ENCODE data around the gene GRM6.

Gene GRM6

GRCh38 chr5:178995341-178995690 lies 196 bp upstream of the GRM6 start:
- H3K9me3 ChIP-seq (replicated peaks; ENCODE audit: insufficient read depth, low read length): no peaks in the 10 kb centered on the region
- no peaks in the 10 kb centered on the region for H4K20me1 ChIP-seq (ENCODE audit: insufficient read depth, low read length)
- H3K4me1 ChIP-seq (ENCODE audit: low read length): no peaks in the 10 kb centered on the region
- no peak for TF ChIP-seq EZH2 (optimal IDR thresholded peaks at IDR 0.05; ENCODE audit: low read depth, low read length)
- no peak for TF ChIP-seq EZH2phosphoT487 (IDR thresholded peaks at IDR 0.05; ENCODE audit: low read length)
- TF ChIP-seq CTCF (IDR thresholded peaks at IDR 0.05; ENCODE audit: low read length): no peak
- H3K4me2 ChIP-seq (ENCODE audit: low read depth, low read length): no peak overlapping the region
- no peaks in the 10 kb centered on the region for H3K9me2 ChIP-seq (replicated peaks; ENCODE audit: insufficient read depth, low read length)
- no peak overlapping the region for H2AFZ ChIP-seq (ENCODE audit: low read length)
- DNase-seq: no peak
- no peaks in the 10 kb centered on the region for H3K27me3 ChIP-seq (replicated peaks; ENCODE audit: insufficient read depth, low read length)
- no peak overlapping the region for H3K9ac ChIP-seq (ENCODE audit: low read length)
- no peaks in the 10 kb centered on the region for H3K36me3 ChIP-seq (replicated peaks; ENCODE audit: insufficient read depth, low read length)
- H3K4me3 ChIP-seq (ENCODE audit: low read length): no peak overlapping the region
- H3K79me2 ChIP-seq (ENCODE audit: low read length): no peaks in the 10 kb centered on the region
- H3K27ac ChIP-seq (ENCODE audit: low read length): no peak overlapping the region
- no peaks in the 10 kb centered on the region for H3F3A ChIP-seq (ENCODE audit: insufficient read depth, low read length)

GRCh38 chr5:178993955-178994579 lies 1.1 kb downstream of the GRM6 start:
- no peaks in the 10 kb centered on the region for H4K20me1 ChIP-seq (ENCODE audit: insufficient read depth, low read length)
- H3K9ac ChIP-seq (ENCODE audit: low read length): no peak overlapping the region
- no peaks in the 10 kb centered on the region for H3K27me3 ChIP-seq (replicated peaks; ENCODE audit: insufficient read depth, low read length)
- no peak for DNase-seq
- no peak overlapping the region for H3K27ac ChIP-seq (ENCODE audit: low read length)
- no peaks in the 10 kb centered on the region for H3K36me3 ChIP-seq (replicated peaks; ENCODE audit: insufficient read depth, low read length)
- no peaks in the 10 kb centered on the region for H3F3A ChIP-seq (ENCODE audit: insufficient read depth, low read length)
- no peaks in the 10 kb centered on the region for H3K79me2 ChIP-seq (ENCODE audit: low read length)
- H3K9me2 ChIP-seq (replicated peaks; ENCODE audit: insufficient read depth, low read length): no peaks in the 10 kb centered on the region
- H3K4me1 ChIP-seq (ENCODE audit: low read length): no peaks in the 10 kb centered on the region
- TF ChIP-seq CTCF (IDR thresholded peaks at IDR 0.05; ENCODE audit: low read length): no peak
- no peak for TF ChIP-seq EZH2phosphoT487 (IDR thresholded peaks at IDR 0.05; ENCODE audit: low read length)
- no peak for TF ChIP-seq EZH2 (optimal IDR thresholded peaks at IDR 0.05; ENCODE audit: low read depth, low read length)
- no peak overlapping the region for H3K4me3 ChIP-seq (ENCODE audit: low read length)
- H2AFZ ChIP-seq (ENCODE audit: low read length): no peak overlapping the region
- H3K9me3 ChIP-seq (replicated peaks; ENCODE audit: insufficient read depth, low read length): no peaks in the 10 kb centered on the region
- no peak overlapping the region for H3K4me2 ChIP-seq (ENCODE audit: low read depth, low read length)

DNA sequence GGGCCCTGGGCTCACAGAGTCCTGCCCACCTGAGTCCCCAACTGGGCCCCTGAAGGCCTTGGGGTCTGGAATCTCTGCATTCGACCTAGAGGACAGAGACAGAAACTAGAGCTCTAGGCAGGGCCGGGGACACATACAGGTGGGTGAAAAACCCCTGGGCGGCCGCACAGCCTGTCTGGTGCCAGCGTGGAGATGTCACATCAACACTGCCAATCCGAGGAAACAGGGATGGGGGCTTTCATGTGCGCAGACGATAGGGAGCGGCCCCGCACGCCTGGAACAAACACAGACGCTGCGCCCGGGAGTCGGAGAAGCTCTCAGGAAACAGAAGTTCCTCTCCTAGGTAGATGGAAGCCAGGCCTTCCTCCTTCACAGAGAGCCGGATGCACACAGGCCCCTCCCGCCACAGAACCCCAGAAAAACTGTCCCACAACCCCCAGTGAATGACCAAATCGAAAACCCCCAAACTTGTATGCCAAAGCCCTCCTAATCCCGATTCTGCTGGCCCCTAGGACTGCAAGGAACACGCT lies 1.8 kb downstream of the GRM6 start:
- Histone ChIP-seq H3K27me3 (replicated peaks; ENCODE audit: insufficient read depth, low read length) (no peaks in the 10 kb centered on the region), H3K4me1 (ENCODE audit: low read length) (no peaks in the 10 kb centered on the region), H3K4me2 (ENCODE audit: low read depth, low read length) (no peak overlapping the region), H3F3A (ENCODE audit: insufficient read depth, low read length) (no peaks in the 10 kb centered on the region), H4K20me1 (ENCODE audit: insufficient read depth, low read length) (no peaks in the 10 kb centered on the region), H3K79me2 (ENCODE audit: low read length) (no peaks in the 10 kb centered on the region), H3K27ac (ENCODE audit: low read length) (no peak overlapping the region), H3K36me3 (replicated peaks; ENCODE audit: insufficient read depth, low read length) (no peaks in the 10 kb centered on the region), H3K9me2 (replicated peaks; ENCODE audit: insufficient read depth, low read length) (no peaks in the 10 kb centered on the region), H3K9me3 (replicated peaks; ENCODE audit: insufficient read depth, low read length) (no peaks in the 10 kb centered on the region), H3K9ac (ENCODE audit: low read length) (no peak overlapping the region), H3K4me3 (ENCODE audit: low read length) (no peak overlapping the region), H2AFZ (ENCODE audit: low read length) (no peak overlapping the region)
- TF ChIP-seq EZH2 (optimal IDR thresholded peaks at IDR 0.05; ENCODE audit: low read depth, low read length) (no peak), EZH2phosphoT487 (IDR thresholded peaks at IDR 0.05; ENCODE audit: low read length) (no peak), CTCF (IDR thresholded peaks at IDR 0.05; ENCODE audit: low read length) (no peak)
- DNase-seq: no peak
